ENCODE measurements around the gene DHDH. TPM values are rescaled to one million over a fixed set of nuclear protein-coding genes. Genes with fewer than 3 reads are reported as not detected.
A peak's percentile ranks its signal among the peaks of the same experiment; 100 is the strongest.

The DHDH gene
- total and polyA plus RNA-seq, 11 donors: 0.15 to 0.49 TPM; not detected in 9

DNA sequence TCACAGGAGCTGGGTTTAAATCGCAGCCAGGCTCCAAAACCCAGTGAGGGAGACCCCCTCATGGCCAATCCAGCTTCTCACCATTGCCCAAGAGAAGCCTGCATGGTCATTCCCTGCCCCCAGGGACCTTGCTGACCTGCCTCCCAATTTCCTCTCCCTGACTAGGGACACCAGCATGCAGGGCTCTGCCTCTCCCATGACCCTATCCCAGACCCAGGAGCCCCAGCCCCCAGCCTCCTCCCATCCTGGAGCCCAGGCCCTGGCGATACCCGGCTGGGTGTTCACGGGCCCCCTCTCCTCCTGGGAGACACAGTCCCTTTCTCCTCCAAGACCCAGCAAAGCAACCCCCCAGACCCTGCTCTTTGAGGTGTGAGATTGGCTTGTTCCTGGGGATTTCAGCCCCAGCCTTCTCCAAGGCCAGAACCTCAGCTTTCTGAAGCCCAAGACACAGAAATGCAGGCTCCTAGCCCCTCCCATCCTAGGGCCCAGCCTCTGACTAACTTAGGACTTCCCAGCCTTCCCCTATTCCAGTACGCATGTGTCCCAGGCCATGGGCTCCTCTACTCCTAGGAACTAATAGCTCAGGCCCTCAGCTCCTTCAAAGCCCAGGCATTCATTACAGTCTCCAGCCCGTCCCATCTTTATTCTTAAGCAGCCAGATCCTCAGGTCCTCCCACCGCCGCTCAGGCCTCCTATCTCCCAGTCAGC lies 58.5 kb downstream of the DHDH start:
- intact Hi-C loops (cut with DNase I): loop anchor here in 4 of 10 donors (5.0 to 10.0 kb wide), 4 partner anchors 155 to 223 kb away; no protein-coding TSS in a partner anchor
- no peaks in the 10 kb centered on the region for H3K9me3 ChIP-seq
- H3K27ac ChIP-seq: peak overlapping the region; percentile 61 to 99 (median 96)
- peak overlapping the region; percentile 56 to 99 (median 82) for H3K4me3 ChIP-seq
- WGBS, 4 donors: 15 to 21% (median 19%) methylated on average over 8 of the region's 8 CpGs
- TF ChIP-seq CTCF (IDR thresholded peaks at IDR 0.05) (no peak), POLR2A (IDR thresholded peaks at IDR 0.05) (peak in 1 of 2 donors; percentile 55)
- peak in 4 of 5 donors; percentile 73 to 78 (median 74) for DNase-seq
- H3K4me1 ChIP-seq: peaks cover 6 to 48% (median 35%) of the 10 kb centered on the region in 12 donors
- ATAC-seq: peak; percentile 16 to 57 (median 46)
- no peaks in the 10 kb centered on the region for H3K27me3 ChIP-seq
- peaks cover 0 to 27% (median 20%) of the 10 kb centered on the region in 9 donors for H3K36me3 ChIP-seq

GRCh38 chr19:48992581-48993174 lies 59.2 kb downstream of the DHDH start:
- DNase-seq: peak in 1 of 5 donors; percentile 48
- Histone ChIP-seq H3K4me1 (peaks cover 6 to 48% (median 35%) of the 10 kb centered on the region in 12 donors), H3K36me3 (peaks cover 0 to 25% (median 16%) of the 10 kb centered on the region in 9 donors), H3K9me3 (no peaks in the 10 kb centered on the region), H3K27ac (peak overlapping the region; percentile 61 to 99 (median 96)), H3K27me3 (no peaks in the 10 kb centered on the region), H3K4me3 (peak overlapping the region; percentile 56 to 99 (median 82))
- ATAC-seq: peak in 3 of 4 donors; percentile 0 to 2 (median 2)
- intact Hi-C loops (cut with DNase I): loop anchor here in 4 of 10 donors (5.0 to 10.0 kb wide), 4 partner anchors 155 to 222 kb away; no protein-coding TSS in a partner anchor
- TF ChIP-seq CTCF (IDR thresholded peaks at IDR 0.05) (no peak), POLR2A (IDR thresholded peaks at IDR 0.05) (no peak)
- 0 to 1% (median 1%) methylated on average over 16 to 20 of the region's 20 CpGs for WGBS, 4 donors

DNA sequence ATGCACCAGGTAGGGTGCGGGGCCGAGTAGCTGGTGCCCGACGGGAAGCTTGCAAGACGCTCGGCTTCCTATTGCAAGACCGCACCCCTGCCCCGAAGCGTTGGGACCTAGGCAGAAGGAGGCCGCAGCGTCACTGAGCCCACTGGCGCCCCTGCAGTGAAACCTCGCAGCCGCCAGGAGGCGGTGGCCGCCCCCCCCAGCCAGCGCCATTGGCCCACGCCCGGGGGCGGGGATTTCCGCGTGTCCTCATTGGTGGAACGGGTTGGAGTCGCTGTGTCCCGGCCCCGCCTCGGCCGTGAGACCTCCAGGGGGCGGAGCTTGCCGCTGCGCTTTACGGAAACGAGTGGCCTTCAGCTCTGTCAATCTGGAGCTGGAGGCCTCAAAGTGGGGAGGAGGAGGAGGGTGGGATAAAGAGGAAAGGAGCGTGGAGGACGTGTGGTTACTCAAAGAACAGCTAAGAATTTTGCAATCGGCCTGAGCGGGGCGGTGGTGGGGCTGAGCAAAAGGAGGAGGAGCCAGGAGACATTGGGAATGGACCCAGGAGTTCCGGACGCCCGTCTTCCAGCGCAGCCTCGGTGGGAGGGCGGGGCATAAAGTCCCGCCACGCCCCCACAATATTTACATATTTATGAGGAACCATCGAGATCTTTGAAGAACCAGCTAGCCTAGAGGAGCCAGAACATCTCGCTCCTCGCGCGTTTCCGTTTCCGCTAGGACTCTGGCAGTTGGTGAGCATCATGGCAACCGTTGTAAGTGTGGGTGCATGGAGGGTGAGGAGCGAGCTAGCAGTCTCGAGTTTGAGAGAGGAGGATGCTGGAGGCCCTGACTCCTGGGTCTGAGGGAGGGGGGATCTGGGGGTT lies 59.9 kb downstream of the DHDH start, which contains the start of the genes GYS1 and RUVBL2:
GYS1 (minus strand) TSS at position 135 of the 860 bp plus-strand sequence. CDS start 197 bp downstream, outside the sequence.
RUVBL2 (plus strand) TSS at position 713 of the 860 bp plus-strand sequence; CDS start at position 738, 25 bp downstream.
- peaks cover 6 to 51% (median 35%) of the 10 kb centered on the region in 12 donors for H3K4me1 ChIP-seq
- intact Hi-C loops (cut with DNase I): loop anchor here in 4 of 10 donors (5.0 to 10.0 kb wide), 4 partner anchors 154 to 221 kb away; no protein-coding TSS in a partner anchor

More for the DNA sequence above, 59.9 kb downstream of the DHDH start, which contains the start of the genes GYS1 and RUVBL2:
- DNase-seq: peak; percentile 99 to 100 (median 100)
- Histone ChIP-seq H3K36me3 (peaks cover 0 to 19% (median 9%) of the 10 kb centered on the region in 9 donors), H3K9me3 (no peaks in the 10 kb centered on the region), H3K4me3 (peak within 1 kb of the TSS; percentile 56 to 99 (median 82)), H3K27ac (peak within 1 kb of the TSS; percentile 86 to 99 (median 96)), H3K27me3 (no peaks in the 10 kb centered on the region)
- peak; percentile 91 to 94 (median 94) for ATAC-seq
- WGBS, 4 donors: 0% methylated on average over 35 to 56 of the region's 56 CpGs
- peak; percentile 92 to 100 (median 98) for TF ChIP-seq CTCF (IDR thresholded peaks at IDR 0.05)
- TF ChIP-seq POLR2A (IDR thresholded peaks at IDR 0.05): peak; percentile 77 to 98

Measured in heart left ventricle (tissue), 16 donors.